Tibial nerve (tissue), 4 donors: Measurements from ENCODE around the gene RRM2.

ENCODE experiments used
- CTCF ChIP-seq, 5 experiments: fragments of 200-600 bp in 3 of 5; fragments of 450-650 bp in 2 of 5; sonication (generic) in 3 of 5; IDR thresholded peaks; one replicate each; pipeline ENCODE4 v1.5.1; 2016 to 2019; ENCODE audit warnings: antibody characterized with exemption in 5 of 5, mild to moderate bottlenecking in 3 of 5, moderate library complexity in 2 of 5
- EP300 ChIP-seq, 2 donors: sonication (generic); formaldehyde crosslinking; IDR thresholded peaks; one replicate each; pipeline ENCODE4 v1.6.1; 2017; ENCODE audit warnings: antibody characterized with exemption in 2 of 2, mild to moderate bottlenecking in 1 of 2
- POLR2A ChIP-seq, 2 donors: fragments of 450-650 bp; IDR thresholded peaks; one replicate each; pipeline ENCODE4 v1.6.1; 2017; ENCODE audit warnings: antibody characterized with exemption in 2 of 2, mild to moderate bottlenecking in 2 of 2, moderate library complexity in 2 of 2

DNA sequence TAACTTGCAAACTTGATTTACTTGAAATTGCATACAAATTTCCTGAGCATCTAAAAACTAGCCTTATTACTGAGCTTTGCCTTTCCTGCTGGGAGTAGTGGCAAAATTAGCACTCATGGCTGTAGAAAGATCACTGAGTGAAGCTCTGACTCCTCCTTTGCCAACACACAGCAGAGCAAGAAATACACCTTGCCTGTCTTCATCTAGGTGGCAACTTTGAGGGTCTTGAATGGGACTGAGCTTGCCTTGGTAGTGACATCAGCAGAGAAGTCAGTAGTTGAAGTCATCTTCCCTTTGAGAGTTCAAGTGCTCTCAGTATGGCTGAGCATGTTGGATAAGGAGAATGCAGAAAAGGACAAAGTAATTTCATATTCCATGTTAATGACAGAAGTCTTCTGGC, 5.9 kb downstream of the RRM2 start:
- TF ChIP-seq CTCF (IDR thresholded peaks at IDR 0.05): no peak
- no peak for TF ChIP-seq POLR2A (IDR thresholded peaks at IDR 0.05)
- no peak for TF ChIP-seq EP300 (IDR thresholded peaks at IDR 0.05)
